Activated CD4-positive, alpha-beta T cell treated with anti-CD3 and anti-CD28 coated beads, Interleukin-2, amount 50 U/mL, for 48 hours (primary cell): Measurements from ENCODE around the gene TMEM248.
"Not testable (repeated sequence)": the region's sequence is repeated elsewhere in the genome, so short reads cannot be mapped to it uniquely, and the experiment has no call there.

Experiments used
- DNase-seq, 2 experiments: peaks; one replicate each; pipeline ENCODE4 v3.0.0-alpha.2; 2020

TMEM248 gene

DNA sequence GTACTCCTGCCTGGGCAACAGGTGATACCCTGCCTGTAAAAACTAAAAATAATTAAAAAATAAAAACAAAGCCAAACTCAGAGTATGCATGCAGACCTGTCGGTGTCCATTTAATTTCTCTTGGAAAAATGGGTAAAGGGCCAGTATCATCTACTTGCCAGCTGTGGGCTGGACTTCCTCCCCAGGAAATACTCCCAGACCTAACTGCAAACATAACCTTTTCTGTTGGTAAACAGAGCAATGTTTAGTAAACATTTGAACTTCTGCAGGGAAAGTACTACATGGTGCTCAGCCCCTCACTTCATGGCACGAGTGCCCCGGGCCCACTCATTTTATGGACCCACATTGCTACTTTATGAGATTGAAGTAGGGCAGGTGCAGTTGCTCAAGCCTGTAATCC is 10.2 kb upstream of the TMEM248 start:
- DNase-seq, result no peak

DNA sequence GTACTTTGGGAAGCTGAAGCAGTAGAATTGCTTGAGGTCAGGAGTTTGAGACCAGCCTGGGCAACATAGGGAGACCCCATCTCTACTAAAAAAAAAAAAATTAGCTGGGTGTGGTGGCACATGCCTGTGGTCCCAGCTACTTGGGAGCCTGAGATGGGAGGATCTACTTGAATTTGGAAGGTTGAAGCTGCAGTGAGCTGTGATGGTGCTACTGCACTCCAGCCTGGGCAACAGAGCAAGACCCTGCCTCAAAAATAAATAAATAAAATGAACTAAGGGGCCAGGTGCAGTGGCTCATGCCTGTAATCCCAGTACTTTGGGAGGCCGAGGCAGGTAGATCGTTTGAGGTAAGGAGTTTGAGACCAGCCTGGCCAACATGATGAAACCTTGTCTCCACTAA is 9.8 kb upstream of the TMEM248 start:
- not testable (repeated sequence) for DNase-seq

- no peak for DNase-seq
Measured at GRCh38 chr7:66912195-66912594, 8.8 kb upstream of the TMEM248 start.

DNA sequence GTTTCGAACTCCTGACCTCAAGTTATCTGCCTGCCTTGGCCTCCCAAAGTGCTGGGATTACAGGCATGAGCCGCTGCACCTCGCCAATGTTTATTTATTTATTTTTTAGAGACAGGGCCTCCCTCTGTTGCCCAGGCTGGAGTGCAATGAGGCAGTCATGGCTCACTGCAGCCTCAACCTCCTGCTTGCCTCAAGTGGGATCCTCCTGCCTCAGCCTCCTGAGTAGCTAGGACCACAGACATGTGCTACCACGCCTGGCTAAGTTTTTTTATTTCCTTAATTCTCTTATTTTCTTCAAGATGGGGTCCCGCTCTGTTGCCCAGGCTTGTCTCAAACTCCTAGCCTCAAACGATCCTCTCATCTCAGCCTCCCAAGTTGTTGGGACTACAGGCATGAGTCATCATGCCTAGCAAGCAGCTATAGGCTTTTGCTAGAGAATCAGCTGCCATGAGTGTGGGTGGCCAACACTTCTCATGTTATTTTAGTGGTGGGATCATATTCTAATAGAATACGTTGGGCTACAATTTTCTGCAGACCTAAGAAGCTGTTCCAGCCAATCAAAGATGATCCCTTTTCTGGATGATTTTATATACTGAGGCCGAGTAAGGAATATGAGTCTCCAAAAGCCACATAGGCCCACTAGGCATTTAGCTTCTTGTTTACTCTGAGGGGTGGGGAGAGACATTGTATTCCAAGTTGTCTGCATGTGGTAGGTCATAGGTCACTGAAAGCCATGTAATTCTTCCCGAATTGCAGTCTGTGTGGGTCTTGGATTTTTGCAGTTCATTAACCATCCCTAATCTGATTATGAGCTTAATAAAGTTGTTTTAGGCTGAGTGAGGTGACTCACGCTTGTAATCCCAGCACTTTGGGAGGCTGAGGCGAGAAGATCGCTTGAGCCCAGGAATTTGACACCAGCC is 7.6 kb upstream of the TMEM248 start:
- no peak for DNase-seq

- DNase-seq, result not testable (repeated sequence)
Measured at GRCh38 chr7:66917904-66918303, 3.1 kb upstream of the TMEM248 start.

DNA sequence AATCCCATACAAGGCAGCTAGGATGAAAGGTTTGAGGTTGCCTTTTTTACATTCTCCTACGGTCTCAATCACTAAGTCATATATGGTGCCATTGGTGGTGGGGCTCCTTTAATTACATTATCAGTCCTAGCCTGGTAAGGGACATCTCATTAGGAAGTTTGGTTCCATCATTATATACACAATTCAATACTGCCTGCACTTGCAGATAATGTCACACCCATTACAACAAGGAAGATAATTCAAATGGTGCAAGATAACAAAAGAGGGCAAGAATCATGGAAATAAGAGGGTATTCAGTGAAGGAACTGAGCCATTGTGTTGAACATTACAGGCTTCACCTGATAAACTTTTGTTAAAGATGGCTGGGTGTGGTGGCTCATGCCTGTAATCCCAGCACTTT is 1.7 kb upstream of the TMEM248 start:
- no peak for DNase-seq

DNA sequence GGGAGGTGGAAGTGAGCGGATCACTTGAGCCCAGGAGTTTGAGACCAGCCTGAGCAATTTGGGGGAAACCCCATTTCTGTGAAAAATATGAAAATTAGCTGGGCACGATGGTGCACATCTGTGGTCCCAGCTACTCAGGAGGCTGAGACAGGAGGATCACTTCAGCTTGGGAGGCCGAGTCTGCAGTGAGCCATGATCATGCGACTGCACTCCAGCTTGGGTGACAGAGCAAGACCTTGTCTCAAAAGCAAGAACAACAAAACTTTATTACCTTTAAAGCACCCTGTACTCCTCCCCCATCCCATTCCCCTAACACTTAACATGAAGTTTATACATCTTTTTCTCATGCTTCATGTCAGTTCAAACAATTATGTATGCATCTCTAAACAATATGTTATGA is 1.3 kb upstream of the TMEM248 start:
- no peak for DNase-seq

DNA sequence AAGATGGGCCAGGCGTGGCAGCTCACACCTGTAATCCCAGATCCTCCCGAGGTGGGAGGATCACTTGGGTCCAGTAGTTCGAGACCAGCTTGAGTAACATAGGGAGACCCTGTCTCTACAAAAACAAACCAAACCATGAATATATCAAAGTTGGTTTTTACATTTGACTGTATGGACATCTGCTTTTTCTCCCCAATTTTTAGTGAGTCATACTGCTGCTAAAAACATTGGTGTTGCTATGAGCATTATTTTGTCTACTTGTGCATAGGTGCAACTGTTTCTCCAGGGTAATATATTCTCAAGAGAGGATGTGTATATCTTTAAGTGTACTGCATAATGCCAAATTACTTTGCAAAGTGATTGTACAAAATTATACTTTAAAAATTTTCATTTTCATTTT is 769 bp upstream of the TMEM248 start:
- DNase-seq, result no peak

DNA sequence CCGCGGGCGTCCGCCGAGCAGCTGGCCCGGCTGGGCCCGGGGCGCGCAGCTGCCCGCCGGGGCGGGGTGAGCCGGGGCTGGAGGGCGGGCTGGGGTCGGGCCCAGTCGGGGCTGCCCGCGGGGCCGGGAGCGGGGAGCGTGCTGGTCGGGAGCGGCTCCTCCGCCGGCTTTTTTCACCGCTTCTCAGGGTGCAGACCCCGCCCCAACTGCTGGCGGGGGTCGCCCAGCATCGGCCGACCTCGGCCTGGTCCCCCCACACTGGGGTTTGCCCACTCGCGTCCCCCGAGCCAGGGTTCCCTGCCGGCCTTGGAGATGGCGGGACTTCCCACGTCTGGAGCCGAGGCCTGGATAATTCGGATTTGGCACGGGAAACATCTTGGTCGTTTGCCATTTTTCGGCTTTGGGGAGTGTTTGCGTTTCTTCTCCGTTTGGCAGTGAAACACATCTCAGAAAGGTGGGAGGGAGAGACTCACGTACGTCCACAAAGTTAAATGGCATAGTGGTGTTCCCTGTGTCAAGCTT is 432 bp downstream of the TMEM248 start:
- peak; percentile 11 to 22 for DNase-seq

- DNase-seq, result peak; percentile 21 to 24
Measured at GRCh38 chr7:66921918-66922486, 977 bp downstream of the TMEM248 start.

GRCh38 chr7:66925255-66925654 is 4.2 kb downstream of the TMEM248 start:
- DNase-seq, result no peak

- no peak for DNase-seq
Measured at GRCh38 chr7:66927348-66927948, 6.4 kb downstream of the TMEM248 start.

- no peak for DNase-seq
Measured at GRCh38 chr7:66928388-66928787, 7.4 kb downstream of the TMEM248 start.

DNA sequence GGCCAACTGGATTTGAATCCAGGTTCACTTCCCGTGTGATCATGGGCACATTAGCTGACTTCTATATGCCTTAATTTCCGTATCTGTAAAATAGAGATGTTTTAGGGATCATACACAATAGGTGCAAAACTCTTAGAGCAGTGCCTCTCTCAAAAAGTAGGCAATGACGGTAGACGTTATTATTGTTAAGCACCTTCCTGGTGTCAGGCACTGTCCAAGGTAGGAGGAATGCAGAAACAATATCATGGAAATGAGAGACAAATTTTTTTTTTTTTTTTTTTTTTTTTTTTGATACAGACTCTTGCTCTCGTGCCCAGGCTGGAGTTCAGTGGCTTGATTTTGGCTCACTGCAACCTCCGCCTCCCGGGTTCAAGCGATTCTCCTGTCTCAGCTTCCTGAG is 8.1 kb downstream of the TMEM248 start:
- no peak for DNase-seq

DNA sequence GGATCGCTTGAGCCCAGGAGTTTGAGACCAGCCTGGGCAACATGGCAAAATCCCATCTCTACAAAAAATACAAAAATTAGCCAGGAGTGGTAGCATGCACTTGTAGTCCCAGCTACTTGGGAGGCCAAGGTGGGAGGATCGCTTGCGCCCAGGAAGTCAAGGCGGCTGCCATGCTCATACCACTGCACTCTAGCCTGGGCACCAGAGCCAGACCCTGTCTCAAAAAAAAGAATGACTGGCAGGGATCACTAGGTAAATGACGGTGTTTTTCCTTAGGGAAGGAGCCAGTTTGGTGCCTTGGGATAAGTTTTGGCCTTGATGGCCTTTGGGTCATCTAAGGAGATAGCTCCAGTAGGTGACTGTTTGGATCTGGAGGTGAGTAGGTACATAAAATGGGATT is 8.9 kb downstream of the TMEM248 start:
- no peak for DNase-seq

DNA sequence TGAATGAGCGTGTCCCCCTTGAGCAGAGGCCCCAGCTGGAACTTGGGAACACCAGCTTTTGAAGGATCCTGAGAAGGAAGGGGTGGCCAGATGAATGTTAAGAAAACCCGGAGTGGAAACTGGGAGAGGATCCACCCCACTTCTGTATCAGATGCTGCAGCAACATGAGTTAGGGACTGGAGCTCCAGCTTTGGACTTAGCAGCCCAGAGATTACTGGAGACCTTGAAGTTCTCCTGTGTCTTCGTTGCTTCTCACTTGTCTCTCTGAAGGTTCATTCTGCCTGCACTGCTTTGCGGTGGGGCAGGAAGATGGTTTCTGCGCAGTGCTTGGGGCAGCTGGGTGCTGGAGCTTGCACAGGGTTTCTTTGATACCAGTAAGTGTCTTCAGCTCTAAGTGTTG is 9.3 kb downstream of the TMEM248 start:
- DNase-seq, result no peak

GRCh38 chr7:66933469-66933868 is 12.4 kb downstream of the TMEM248 start:
- DNase-seq, result no peak

- no peak for DNase-seq
Measured at GRCh38 chr7:66937940-66938339, 16.9 kb downstream of the TMEM248 start.

DNA sequence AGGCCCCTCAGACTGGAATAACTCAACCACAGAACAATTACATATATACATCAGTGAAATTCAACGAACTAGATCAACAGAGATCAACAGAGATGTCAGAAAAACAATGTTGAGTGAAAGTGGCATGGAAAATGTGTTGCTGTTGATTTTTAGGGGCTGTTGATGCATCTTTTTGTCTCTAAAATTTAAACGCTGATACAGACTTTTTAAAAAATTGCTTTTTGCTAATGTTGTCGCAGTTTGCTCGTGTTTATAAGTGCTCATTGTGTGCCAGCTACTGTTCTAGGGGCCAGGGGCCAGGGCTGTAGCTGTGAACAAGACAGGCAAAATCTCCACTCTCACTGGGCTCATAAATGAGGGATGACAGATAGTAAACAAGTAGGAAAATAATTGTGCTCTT is 18.3 kb downstream of the TMEM248 start:
- no peak for DNase-seq

DNA sequence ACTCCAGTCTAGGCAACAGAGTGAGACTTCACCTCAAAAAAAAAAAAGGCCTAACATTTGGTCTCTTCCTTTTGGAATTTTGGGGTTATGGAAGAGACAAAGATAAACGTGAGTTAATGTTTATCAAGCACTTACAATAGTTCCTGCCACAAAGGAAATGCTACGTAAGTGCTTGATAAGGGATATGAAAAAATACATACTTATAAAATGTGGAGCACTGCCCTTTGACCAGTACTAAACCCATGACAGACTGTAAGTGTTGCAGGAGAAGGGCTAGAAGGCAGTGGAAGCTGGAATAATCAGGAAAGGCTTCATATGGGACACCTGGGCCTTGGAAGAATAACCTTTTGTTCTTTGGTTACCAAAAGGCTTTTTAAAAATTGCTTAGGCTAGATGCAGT is 25.5 kb downstream of the TMEM248 start:
- DNase-seq, result no peak

GRCh38 chr7:66948480-66949109 is 27.6 kb downstream of the TMEM248 start:
- no peak for DNase-seq

GRCh38 chr7:66950311-66950710 is 29.3 kb downstream of the TMEM248 start:
- no peak for DNase-seq

GRCh38 chr7:66950763-66951162 is 29.7 kb downstream of the TMEM248 start:
- DNase-seq, result no peak
